Ishikawa (cell line): Measurements from ENCODE around the gene TRIM15.

Source experiments
- EP300 ChIP-seq: IDR thresholded peaks from 2 replicates; pipeline ENCODE4 v1.6.1; 2012; ENCODE audit warnings: borderline replicate concordance
- NFIC ChIP-seq: IDR thresholded peaks from 2 replicates; pipeline ENCODE4 v1.6.1; 2012
- RAD21 ChIP-seq: IDR thresholded peaks from 2 replicates; pipeline ENCODE4 v1.6.1; 2012; ENCODE audit warnings: low read depth
- TAF1 ChIP-seq: IDR thresholded peaks from 2 replicates; pipeline ENCODE4 v1.6.1; 2012; ENCODE audit warnings: low read depth, mild to moderate bottlenecking
- TCF12 ChIP-seq: IDR thresholded peaks from 2 replicates; pipeline ENCODE4 v1.6.1; 2012; ENCODE audit warnings: low read depth
- YY1 ChIP-seq: IDR thresholded peaks from 2 replicates; pipeline ENCODE4 v1.6.1; 2012; ENCODE audit warnings: low read depth
- ZBTB7A ChIP-seq: IDR thresholded peaks from 2 replicates; pipeline ENCODE4 v1.6.1; 2012; ENCODE audit warnings: low read depth
- TF ChIP-seq, protein P1 (sequence below): IDR thresholded peaks from 2 replicates; pipeline ENCODE4 v1.6.1; 2012; ENCODE audit warnings: low read depth, mild to moderate bottlenecking
- TF ChIP-seq, protein P2 (sequence below): IDR thresholded peaks from 2 replicates; pipeline ENCODE4 v1.6.1; 2012

DNA sequence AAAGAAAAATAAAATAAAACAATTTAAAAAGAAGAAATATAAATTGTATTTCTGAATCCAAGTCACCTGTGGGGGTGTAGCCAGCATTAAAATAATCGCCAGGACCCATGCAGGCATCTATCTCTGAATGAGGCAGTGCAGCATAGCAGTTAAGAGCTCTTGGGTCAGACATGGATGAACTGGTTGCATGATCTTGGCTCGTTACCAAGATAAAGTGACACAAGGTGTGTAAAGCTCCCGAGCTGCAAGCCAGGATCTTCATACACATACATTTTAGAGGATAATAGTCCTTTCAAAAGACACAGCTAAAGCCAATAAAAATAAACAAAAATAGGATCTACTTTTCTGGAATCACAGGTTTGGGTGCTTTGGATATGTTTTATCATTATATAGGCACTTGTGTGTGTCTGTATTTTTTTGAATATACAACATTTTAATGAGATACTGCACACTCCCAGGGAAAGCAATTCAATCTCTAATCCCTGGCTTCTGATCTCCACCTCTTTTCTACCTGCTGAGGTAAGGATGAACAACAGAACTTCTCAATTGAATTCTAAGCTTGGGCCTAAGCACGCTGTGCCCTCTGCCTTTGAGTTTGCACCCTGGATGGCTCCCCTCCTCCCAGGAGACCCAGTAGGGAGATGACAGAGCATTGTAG is 11.2 kb upstream of the TRIM15 start:
- TF ChIP-seq YY1 = no peak
- TF ChIP-seq EP300 = no peak
- TF ChIP-seq ZBTB7A = no peak
- no peak for TF ChIP-seq NFIC
- TF ChIP-seq, protein P1, sequence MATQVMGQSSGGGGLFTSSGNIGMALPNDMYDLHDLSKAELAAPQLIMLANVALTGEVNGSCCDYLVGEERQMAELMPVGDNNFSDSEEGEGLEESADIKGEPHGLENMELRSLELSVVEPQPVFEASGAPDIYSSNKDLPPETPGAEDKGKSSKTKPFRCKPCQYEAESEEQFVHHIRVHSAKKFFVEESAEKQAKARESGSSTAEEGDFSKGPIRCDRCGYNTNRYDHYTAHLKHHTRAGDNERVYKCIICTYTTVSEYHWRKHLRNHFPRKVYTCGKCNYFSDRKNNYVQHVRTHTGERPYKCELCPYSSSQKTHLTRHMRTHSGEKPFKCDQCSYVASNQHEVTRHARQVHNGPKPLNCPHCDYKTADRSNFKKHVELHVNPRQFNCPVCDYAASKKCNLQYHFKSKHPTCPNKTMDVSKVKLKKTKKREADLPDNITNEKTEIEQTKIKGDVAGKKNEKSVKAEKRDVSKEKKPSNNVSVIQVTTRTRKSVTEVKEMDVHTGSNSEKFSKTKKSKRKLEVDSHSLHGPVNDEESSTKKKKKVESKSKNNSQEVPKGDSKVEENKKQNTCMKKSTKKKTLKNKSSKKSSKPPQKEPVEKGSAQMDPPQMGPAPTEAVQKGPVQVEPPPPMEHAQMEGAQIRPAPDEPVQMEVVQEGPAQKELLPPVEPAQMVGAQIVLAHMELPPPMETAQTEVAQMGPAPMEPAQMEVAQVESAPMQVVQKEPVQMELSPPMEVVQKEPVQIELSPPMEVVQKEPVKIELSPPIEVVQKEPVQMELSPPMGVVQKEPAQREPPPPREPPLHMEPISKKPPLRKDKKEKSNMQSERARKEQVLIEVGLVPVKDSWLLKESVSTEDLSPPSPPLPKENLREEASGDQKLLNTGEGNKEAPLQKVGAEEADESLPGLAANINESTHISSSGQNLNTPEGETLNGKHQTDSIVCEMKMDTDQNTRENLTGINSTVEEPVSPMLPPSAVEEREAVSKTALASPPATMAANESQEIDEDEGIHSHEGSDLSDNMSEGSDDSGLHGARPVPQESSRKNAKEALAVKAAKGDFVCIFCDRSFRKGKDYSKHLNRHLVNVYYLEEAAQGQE = no peak
- TF ChIP-seq TCF12 = no peak
- TF ChIP-seq TAF1 = no peak
- TF ChIP-seq, protein P2, sequence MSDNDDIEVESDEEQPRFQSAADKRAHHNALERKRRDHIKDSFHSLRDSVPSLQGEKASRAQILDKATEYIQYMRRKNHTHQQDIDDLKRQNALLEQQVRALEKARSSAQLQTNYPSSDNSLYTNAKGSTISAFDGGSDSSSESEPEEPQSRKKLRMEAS = no peak
- no peak for TF ChIP-seq RAD21
